Medulla oblongata (tissue), 1 donor: ENCODE measurements around the gene FHL3.
"Not testable (repeated sequence)": the region's sequence is repeated elsewhere in the genome, so short reads cannot be mapped to it uniquely, and the experiment has no call there.

Source experiments
- DNase-seq: peaks from one replicate; pipeline ENCODE4 v3.0.0-alpha.2; 2015; ENCODE audit errors: extremely low spot score

Gene FHL3

GRCh38 chr1:37989361-37989930 is 15.9 kb downstream of the FHL3 start:
- no peak for DNase-seq

- DNase-seq: no peak
These were observed 17.6 kb downstream of the FHL3 start for GRCh38 chr1:37987679-37988078.

DNA sequence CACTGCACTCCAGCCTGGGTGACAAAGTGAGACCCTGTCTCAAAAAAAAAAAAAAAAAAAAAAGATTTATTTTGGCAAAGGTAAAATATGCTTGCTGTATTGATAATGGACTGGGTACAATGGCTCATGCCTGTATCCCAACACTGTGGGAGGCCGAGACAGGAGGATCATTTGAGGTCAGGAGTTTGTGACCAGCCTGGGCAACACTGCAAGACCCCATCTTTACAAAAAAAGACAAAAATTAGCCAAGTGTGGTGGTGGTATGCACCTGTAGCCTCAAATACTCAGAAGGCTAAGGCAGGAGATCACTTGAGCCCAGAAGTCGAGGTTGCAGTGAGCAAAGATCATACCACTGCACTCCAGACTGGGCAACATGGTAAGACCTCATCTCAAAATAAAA is 21.8 kb downstream of the FHL3 start:
- DNase-seq: no peak

DNA sequence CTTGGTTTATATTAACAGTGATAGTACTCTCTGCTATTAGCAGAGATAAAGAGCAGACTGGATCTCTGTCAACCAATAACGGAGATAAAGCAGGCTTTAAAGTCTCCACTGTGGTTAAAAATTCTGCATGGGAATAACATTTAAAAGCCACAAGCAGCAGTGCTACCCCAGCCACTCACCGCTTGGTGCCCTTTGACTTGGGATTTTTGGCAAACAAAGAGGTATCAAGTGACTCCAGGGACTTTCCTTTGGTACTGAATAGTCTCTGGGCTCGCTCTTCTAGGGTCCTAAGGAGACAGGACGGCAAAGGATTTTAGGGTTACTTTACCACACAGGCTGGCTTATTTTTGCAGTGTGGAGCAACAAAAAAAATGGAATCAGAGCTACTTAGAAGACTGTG is 26.8 kb downstream of the FHL3 start:
- DNase-seq: no peak

DNA sequence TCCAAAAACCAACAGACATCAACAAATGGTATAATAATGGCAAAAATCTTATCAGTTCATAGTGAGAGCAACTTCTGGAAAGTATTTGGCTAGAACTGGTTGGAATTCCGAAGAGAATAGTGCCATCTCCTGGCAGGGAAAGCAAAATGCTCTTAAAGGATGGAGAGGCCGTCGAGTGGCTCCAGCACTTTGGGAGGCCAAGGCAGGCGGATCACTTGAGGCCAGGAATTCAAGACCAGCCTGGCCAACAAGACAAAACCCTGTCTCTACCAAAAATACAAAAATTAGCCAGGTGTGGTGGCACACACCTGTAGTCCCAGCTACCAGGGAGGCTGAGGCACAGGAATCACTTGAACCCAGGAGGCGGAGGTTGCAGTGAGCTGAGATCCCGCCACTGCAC is 30.2 kb downstream of the FHL3 start:
- peak; percentile 41 for DNase-seq

DNA sequence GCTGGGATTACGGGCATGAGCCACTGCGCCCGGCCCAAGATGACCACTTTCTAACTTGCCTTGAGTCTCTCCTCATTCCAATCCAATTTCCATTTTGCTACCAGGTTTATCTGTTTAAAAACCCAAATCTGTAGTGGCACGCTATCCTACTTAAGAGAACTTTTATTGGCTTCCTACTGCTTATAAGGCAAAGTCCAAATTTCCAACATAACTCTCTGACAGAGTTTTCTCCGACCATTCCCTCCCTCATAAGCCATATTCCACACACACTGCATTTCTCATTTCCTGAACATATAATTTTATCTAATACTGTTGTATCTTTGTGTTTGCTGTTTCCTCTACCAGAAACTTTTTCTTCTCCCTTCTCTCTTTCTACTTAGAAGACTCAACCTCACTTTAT is 30.7 kb downstream of the FHL3 start:
- no peak for DNase-seq

- not testable (repeated sequence) for DNase-seq
These were observed 31.6 kb downstream of the FHL3 start for GRCh38 chr1:37973684-37974083.

DNA sequence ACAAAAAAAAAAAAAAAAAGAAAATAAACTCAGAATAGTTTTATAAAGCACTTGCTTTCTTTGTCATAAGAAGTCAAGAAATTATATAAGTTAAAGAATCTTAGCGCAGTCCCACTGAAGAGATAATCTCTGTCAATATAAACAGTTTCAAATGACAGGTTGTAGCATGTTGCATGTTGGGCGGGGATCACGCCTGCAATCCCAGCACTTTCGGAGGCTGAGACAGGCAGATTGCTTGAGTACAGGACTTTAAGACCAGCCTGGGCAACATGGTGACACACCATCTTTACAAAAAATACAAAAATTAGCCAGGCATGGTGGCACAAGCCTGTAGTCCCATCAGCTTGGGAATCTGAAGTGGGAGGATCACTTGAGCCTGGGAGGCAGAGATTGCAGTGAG is 40.0 kb downstream of the FHL3 start:
- no peak for DNase-seq

- DNase-seq: not testable (repeated sequence)
These were observed 41.2 kb downstream of the FHL3 start for GRCh38 chr1:37964106-37964505.

DNA sequence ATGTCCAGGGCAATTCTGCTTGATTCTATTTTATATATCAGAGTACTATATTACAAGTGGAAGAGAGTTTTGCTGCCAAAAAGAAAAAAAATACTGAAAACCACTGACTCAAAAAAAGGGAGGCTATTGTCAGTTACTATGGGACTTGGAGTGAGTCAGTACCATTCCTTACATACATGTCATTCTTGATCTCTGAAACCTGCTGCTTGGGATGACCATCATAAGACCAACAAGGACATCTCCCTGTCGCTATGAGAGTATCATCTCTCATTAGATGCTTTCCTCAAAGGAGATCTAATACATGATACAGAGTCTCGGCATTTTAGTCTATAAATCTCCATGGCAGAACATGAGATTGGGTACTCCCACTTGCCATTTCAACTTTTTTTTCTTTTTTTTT is 46.6 kb downstream of the FHL3 start:
- no peak for DNase-seq

DNA sequence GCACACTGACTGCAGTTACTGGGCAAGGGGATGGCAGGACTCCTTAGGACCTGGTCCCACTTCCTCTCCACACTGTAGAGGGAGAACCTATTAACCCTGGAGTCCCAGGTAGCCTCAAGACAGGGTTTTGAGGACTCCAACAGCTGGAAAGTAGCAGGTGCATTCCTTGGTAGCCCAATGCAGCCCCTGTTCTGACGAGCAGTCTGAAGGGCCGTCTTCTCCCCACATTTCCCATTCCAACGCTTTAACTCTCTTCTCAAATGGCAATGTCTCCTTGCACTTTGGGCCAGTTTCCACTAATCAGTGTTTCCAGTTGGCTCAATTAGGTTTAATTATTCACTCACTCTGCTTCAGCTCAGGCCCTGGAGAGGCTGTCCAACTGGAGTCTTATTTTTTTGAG is 49.6 kb downstream of the FHL3 start:
- DNase-seq: no peak

- no peak for DNase-seq
These were observed 50.9 kb downstream of the FHL3 start for GRCh38 chr1:37954316-37954971.

DNA sequence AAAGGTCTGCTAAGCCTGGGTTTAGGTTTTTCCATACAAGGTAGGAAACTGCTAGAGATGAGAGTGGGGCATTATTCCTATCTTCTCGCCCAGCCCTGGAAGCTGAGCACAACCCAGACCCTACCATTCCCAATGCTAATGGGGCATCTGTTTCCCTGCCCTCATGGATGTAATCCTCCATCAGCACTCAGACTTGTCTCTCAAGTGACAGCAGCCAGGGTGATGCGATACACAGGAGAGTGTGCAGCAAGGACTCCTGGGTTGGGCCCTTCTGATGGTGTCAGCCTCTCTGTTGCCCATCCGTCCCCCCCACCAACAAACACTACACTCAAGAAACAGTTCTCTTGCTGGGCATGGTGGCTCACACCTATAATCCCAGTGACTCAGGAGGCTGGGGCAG is 52.6 kb downstream of the FHL3 start:
- no peak for DNase-seq

GRCh38 chr1:37951783-37952624 is 53.3 kb downstream of the FHL3 start:
- DNase-seq: no peak

GRCh38 chr1:37951041-37951782 is 54.1 kb downstream of the FHL3 start:
- no peak for DNase-seq

DNA sequence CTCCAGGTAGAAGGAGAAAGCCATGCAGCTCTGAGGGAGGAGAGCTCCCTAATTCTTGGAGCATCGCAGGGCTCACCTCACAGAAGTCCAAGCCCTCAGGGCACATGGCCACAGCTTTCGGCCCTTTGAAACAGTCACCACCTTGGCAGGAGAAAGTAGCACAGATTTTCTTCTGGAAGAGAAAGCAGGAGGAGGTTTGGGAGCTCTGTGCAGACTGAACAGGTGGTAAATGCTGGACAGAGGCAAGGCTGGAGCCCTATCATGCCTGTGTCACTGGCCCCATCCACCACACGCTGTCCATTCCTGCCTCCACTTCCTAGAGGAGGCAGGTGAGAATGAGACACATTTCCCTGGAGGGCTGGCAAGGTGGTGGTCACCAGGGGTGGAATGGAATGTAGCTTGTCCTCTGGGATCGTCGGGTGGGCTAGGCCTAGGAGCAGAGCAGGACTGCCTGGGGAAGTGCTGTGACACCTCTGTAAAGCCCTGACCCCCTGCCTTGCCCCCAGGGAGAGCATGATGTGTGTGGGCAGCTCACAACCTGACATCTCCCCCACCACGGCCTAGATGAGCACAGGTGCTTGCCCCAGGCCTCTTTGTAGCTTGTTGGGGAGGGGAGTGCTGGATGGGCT is 55.7 kb downstream of the FHL3 start:
- DNase-seq: no peak

DNA sequence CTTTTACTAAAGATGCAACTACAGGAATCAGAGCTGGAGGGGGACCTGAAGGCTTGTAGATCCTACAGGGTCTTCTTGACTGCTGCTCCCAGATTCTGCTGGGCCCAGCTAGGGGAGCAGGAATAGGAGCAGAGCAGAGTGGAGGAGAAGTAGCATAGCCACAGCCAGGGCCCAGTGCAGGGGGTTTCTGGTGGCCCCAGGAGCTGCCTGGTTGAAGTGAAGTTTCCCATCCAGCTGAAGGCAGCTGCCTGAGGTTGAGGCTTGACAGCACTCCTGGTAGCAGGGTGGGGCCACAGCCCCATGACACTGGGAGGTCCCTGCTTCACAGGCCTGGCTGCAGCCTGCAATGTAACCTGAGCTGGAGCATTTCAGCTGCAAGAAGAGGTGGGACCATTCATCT is 56.5 kb downstream of the FHL3 start:
- DNase-seq: no peak

- DNase-seq: no peak
These were observed 57.1 kb downstream of the FHL3 start for GRCh38 chr1:37948166-37948565.

- DNase-seq: no peak
These were observed 58.0 kb downstream of the FHL3 start for GRCh38 chr1:37947364-37947763.
